Mesodermal cell (in vitro differentiated cells): ENCODE measurements around the gene KLK6.

Experiments
- H3K27ac ChIP-seq: 2 replicates; pipeline ENCODE4 v1.7.0; 2013; ENCODE audit warnings: mild to moderate bottlenecking, low read depth, low read length, moderate library complexity; ENCODE audit not compliant: severe bottlenecking
- H3K36me3 ChIP-seq: 2 replicates; pipeline ENCODE4 v1.7.1; 2013; ENCODE audit warnings: mild to moderate bottlenecking, low read length, moderate library complexity; ENCODE audit not compliant: control insufficient read depth, insufficient read depth
- H3K4me1 ChIP-seq: one replicate; pipeline ENCODE4 v1.7.1; 2013; ENCODE audit warnings: mild to moderate bottlenecking, low read length; ENCODE audit not compliant: insufficient read depth, control insufficient read depth, poor library complexity, severe bottlenecking
- H3K4me3 ChIP-seq: 2 replicates; pipeline ENCODE4 v1.7.0; 2013; ENCODE audit warnings: low read length, control low read depth, mild to moderate bottlenecking; ENCODE audit not compliant: insufficient read depth, poor library complexity, severe bottlenecking; ENCODE audit errors: extremely low read depth
- H3K9me3 ChIP-seq: 2 replicates; pipeline ENCODE4 v1.7.1; 2013; ENCODE audit warnings: mild to moderate bottlenecking, low read length, moderate library complexity; ENCODE audit not compliant: control insufficient read depth
- WGBS, 2 experiments: methylation state at CpG; one replicate each; pipeline ENCODE4 v1.1.5; 2013; ENCODE audit warnings: missing lambda C conversion rate in 2 of 2; ENCODE audit not compliant: insufficient coverage in 2 of 2; 5-methylcytosine and 5-hydroxymethylcytosine counted together

The KLK6 gene

GRCh38 chr19:50926144-50926543 is 43.2 kb downstream of the KLK6 start:
- H3K27ac ChIP-seq, result no peak overlapping the region
- no peaks in the 10 kb centered on the region for H3K36me3 ChIP-seq
- no peaks in the 10 kb centered on the region for H3K9me3 ChIP-seq
- no peaks in the 10 kb centered on the region for H3K4me1 ChIP-seq
- no peak overlapping the region for H3K4me3 ChIP-seq
- 93% methylated on average over 6 of the region's 11 CpGs; no CpG with 5 or more reads in 1 of the 2 experiments for WGBS, 2 experiments

DNA sequence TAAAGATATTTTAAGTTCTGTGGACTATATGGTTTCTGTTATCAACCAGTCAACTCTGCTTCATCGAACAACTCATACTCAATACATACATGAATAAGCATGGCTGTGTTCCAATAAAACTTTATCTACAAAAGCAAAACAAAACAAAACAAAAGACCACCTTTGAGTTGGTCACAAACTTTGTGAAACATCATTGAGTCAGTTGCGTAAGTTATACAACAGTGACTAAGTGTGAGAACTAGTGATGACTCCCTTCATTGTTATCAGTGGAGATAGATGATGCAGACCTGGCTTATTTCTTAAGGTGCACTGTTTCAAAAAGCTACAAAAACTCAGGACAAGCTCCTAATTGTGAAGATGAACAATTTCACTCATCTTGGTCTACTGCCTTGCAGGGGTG is 43.7 kb downstream of the KLK6 start:
- no peaks in the 10 kb centered on the region for H3K36me3 ChIP-seq
- no peaks in the 10 kb centered on the region for H3K9me3 ChIP-seq
- H3K27ac ChIP-seq, result no peak overlapping the region
- H3K4me3 ChIP-seq, result no peak overlapping the region
- WGBS, 2 experiments, result no CpG with 5 or more reads among the region's 2 CpGs
- no peaks in the 10 kb centered on the region for H3K4me1 ChIP-seq

DNA sequence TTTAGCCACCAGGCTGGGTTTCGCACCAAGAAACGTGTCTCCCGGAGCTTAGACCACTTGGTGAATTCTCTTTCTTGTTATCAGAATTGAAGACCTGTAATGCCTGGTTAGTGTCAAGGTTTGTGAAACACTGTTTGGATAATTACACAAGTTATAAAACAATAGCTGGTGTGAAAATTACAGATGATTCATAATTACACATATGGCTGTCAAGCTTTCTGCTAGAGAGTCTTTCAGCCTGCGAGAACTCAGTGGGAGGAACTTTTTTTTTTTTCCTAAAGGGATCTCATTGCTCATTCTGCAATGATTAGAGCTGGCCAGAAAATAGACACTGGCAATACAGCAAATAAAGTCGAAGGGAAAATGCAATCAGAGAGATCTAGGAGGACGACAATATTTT is 44.8 kb downstream of the KLK6 start:
- no peak overlapping the region for H3K27ac ChIP-seq
- no peaks in the 10 kb centered on the region for H3K36me3 ChIP-seq
- no peaks in the 10 kb centered on the region for H3K9me3 ChIP-seq
- 76 to 92% methylated on average over 2 to 5 of the region's 6 CpGs for WGBS, 2 experiments
- no peaks in the 10 kb centered on the region for H3K4me1 ChIP-seq
- H3K4me3 ChIP-seq, result no peak overlapping the region

GRCh38 chr19:50922317-50922853 is 47.0 kb downstream of the KLK6 start:
- no peaks in the 10 kb centered on the region for H3K4me1 ChIP-seq
- no peak overlapping the region for H3K27ac ChIP-seq
- H3K4me3 ChIP-seq, result no peak overlapping the region
- no peaks in the 10 kb centered on the region for H3K36me3 ChIP-seq
- WGBS, 2 experiments, result 33 to 34% methylated on average over 20 to 21 of the region's 21 CpGs
- H3K9me3 ChIP-seq, result no peaks in the 10 kb centered on the region

DNA sequence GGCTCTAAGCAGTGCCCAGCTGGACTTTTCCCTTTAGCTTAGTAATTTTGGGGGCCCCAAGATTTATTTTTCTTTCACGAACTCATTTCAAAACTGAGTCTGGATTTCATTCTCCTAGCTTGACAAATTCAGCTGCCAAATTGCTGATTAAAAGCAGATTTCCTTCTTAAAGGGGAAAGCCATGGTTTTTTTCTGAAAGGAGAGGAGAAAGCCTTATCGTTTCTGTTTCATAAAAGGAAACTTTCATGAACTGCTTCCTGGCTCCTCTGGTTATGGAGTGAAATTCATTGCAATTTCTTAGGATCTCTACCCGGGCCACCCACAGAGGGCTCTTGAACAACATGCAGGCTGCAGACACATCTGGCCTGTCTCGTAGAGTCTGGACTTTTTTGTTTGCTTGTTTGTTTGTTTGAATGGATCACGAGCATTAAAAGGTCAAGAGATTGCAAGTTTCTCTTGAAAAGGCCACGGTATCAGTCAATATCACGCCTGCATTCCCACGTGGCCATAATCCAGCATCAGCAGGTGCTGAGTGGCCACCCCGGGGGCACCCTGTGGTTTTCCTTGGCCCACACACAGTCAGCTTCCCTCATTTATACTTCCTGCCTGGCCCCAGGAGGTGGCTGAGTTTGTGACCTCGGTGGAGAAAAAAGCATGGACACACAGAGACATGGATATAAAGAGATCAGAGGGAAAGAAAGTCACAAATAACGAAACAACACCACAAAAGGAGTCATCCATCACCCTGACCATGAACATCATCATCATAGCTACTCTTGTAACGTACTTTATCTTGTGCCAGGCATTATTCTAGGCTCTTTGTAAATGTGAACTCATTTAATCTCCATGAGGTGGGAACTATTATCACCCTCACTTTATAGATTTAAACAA is 47.7 kb downstream of the KLK6 start:
- H3K4me1 ChIP-seq, result no peaks in the 10 kb centered on the region
- no peaks in the 10 kb centered on the region for H3K9me3 ChIP-seq
- no peak overlapping the region for H3K4me3 ChIP-seq
- WGBS, 2 experiments, result 24 to 25% methylated on average over 7 to 11 of the region's 12 CpGs
- H3K36me3 ChIP-seq, result no peaks in the 10 kb centered on the region
- H3K27ac ChIP-seq, result no peak overlapping the region

DNA sequence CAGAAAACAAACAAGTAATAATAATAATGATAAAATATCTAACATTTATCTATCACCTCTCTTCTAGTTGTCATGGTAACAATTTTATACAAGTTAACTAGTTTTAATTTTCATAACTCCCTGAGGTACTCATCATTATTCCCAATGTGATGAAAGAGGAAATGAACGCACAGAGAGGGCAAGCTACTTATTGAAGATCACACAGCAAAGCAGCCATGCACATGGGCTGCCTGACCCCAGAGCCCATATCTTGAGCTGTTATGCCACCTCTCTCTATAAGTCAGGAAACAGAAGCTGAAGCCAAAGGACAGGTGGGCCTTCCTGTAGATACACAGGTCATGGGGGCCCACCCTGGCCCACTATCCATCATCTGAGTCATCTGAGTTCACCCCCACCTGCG is 53.3 kb downstream of the KLK6 start:
- no peak overlapping the region for H3K4me3 ChIP-seq
- H3K4me1 ChIP-seq, result no peaks in the 10 kb centered on the region
- WGBS, 2 experiments, result 80% methylated on average over 1 of the region's 2 CpGs; no CpG with 5 or more reads in 1 of the 2 experiments
- H3K9me3 ChIP-seq, result no peaks in the 10 kb centered on the region
- no peak overlapping the region for H3K27ac ChIP-seq
- H3K36me3 ChIP-seq, result no peaks in the 10 kb centered on the region

DNA sequence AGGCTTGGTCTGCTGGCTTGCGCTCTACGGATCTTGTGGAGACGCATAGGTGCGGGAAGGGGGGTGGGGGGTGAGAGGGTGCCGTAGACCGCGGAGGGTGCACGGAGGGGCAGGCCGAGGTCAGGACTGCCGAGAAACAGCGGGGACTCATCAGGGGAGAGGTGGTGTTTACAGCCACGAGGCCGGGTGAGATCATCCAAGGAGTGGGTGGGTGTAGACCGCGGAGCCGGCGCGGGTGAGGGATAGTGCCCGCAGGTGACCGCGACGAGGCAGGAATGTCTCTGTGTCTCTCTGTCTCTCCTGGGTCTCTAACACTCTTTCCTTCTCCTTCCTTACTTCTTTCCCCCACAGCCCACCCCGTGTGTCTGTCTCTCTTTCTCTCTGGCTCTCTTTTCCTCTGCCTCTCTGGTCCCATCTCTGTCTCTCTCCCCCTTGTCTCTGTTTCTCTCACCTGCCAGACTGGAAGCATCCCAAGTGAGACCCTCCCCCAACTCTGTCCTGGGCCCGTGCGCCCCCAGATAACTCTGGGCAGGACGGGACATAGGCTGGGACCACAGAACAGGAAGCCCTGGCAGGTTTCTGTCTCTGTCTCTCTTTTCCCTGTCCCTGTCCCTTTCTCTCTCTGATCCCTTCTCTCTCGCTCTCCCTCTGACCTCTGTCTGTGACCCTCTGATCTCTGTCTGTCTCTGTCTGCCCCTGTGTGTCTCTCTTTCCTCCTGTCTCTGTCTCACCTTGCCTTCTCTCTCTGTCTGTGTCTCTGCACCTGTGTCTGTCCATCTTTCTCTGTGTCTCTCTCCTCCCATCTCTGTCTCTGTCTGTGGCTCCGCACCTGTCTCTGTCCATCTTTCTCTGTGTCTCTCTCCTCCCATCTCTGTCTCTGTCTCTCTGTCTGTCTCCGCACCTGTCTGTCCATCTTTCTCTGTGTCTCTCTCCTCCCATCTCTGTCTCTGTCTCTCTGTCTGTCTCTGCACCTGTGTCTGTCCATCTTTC is 56.4 kb downstream of the KLK6 start:
- WGBS, 2 experiments, result 26 to 30% methylated on average over 21 to 28 of the region's 29 CpGs

DNA sequence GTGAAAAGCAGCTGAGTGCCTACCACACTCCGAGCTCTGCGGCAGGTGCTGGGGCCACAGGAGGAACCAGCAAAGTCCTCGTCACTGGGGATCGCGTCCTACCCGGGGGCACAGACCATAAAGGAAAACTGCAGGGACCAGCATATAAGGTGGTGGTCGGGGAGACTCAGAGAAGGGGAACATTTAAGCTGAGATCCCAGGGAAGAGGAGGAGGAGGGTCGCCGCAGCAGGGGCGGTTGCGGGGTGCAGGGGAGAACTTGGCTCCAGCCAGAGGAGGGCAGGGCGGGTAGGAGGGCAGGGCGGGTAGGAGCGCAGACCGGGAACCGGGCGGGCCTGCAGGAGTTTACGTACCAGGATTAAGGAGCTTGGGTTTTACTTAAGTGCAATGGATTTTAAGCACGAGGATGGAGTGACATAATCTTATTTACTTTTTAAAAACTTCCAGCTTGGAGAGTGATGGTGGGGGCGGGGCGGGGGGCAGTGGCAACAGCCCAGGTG is 57.2 kb downstream of the KLK6 start:
- Histone ChIP-seq H3K4me3 (no peak overlapping the region), H3K36me3 (no peaks in the 10 kb centered on the region), H3K27ac (no peak overlapping the region), H3K9me3 (no peaks in the 10 kb centered on the region), H3K4me1 (no peaks in the 10 kb centered on the region)
- WGBS, 2 experiments, result 62 to 63% methylated on average over 11 to 12 of the region's 21 CpGs

More for the DNA sequence above, 56.4 kb downstream of the KLK6 start:
- no peaks in the 10 kb centered on the region for H3K9me3 ChIP-seq
- H3K36me3 ChIP-seq, result no peaks in the 10 kb centered on the region
- no peaks in the 10 kb centered on the region for H3K4me1 ChIP-seq
- no peak overlapping the region for H3K27ac ChIP-seq
- H3K4me3 ChIP-seq, result no peak overlapping the region

DNA sequence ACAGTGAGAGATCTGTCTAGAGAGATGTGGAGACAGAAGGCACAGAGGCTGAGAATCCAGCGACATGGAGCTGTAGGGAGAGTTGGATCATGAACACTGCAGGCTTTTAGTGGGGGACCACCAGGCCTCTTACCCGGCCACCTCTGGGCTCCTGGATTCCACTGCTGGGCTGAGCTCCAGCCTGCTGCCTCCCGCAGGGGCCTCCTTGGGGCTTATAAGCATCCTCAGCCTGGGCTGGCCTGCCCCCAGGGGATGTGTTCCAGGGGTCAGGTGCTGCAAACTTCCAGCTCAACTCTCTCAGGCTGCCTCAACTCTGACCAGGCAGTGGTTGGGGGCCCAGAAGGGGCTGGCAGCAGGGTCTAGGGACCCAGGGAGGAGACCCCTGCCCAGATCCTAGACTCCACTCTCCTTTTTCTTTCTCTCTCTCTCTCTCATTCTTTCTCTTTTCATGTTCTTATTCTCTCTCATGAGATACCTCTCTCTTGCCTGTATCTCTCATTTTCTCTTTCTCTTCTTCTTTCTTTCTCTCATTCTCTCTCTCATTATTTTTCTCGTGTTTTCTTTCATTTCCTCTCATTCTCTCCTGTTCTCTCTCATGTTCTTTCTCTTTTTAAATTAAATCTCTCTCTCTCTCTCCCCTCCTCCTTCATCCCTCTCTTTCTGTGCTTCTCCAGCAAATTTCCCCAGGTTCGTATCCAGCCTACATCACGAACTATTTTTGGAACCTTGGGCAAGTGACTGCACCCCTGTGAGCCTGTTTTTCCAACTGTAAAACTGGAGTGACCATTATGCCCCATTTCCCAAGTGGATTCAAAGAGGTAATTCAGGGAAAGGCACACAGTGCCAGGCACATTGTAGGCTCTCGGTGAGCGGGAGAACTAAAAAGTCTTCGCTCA is 57.9 kb downstream of the KLK6 start, which contains the start of gene KLK4:
Gene KLK4 (minus strand): TSS at position 190 of the 896 bp plus-strand sequence. CDS start 657 bp downstream, outside the sequence.
- Histone ChIP-seq H3K4me3 (no peak within 1 kb of the TSS), H3K27ac (no peak within 1 kb of the TSS), H3K9me3 (no peaks in the 10 kb centered on the region), H3K36me3 (no peaks in the 10 kb centered on the region), H3K4me1 (no peaks in the 10 kb centered on the region)
- 75 to 81% methylated on average over 8 of the region's 9 CpGs for WGBS, 2 experiments
